KMS-11 (cell line): ENCODE measurements around the gene UNC5CL.
"Not testable (repeated sequence)": the region's sequence is repeated elsewhere in the genome, so short reads cannot be mapped to it uniquely, and the experiment has no call there.

Experiments
- H2AFZ ChIP-seq: fragments of 200-600 bp; sonication (generic); 2 replicates; pipeline ENCODE4 v1.6.1; 2016; ENCODE audit warnings: antibody characterized with exemption, mixed run types, low read depth
- H3K27ac ChIP-seq: fragments of 200-600 bp; sonication (generic); 2 replicates; pipeline ENCODE4 v1.6.1; 2016; ENCODE audit warnings: mild to moderate bottlenecking, mixed run types
- H3K27me3 ChIP-seq: fragments of 200-600 bp; sonication (generic); 2 replicates; pipeline ENCODE4 v1.6.1; 2017; ENCODE audit warnings: mild to moderate bottlenecking, low read depth, mixed run types, moderate library complexity; ENCODE audit not compliant: insufficient read depth
- H3K36me3 ChIP-seq: fragments of 200-600 bp; sonication (generic); 2 replicates; pipeline ENCODE4 v1.6.1; 2017; ENCODE audit warnings: mild to moderate bottlenecking, mixed run types; ENCODE audit not compliant: insufficient read depth
- H3K4me1 ChIP-seq: fragments of 200-600 bp; sonication (generic); 2 replicates; pipeline ENCODE4 v1.6.1; 2016; ENCODE audit warnings: mild to moderate bottlenecking, low read depth, mixed run types; ENCODE audit not compliant: poor library complexity, severe bottlenecking
- H3K4me2 ChIP-seq: fragments of 200-600 bp; sonication (generic); 2 replicates; pipeline ENCODE4 v1.7.0; 2016; ENCODE audit warnings: mild to moderate bottlenecking, mixed run types
- H3K4me3 ChIP-seq: fragments of 200-600 bp; sonication (generic); IDR thresholded peaks from 2 replicates; pipeline ENCODE4 v1.6.1; 2017; ENCODE audit warnings: low read depth, low read length, mixed read lengths; ENCODE audit not compliant: insufficient read depth
- H3K79me2 ChIP-seq: fragments of 200-600 bp; sonication (generic); 2 replicates; pipeline ENCODE4 v1.6.1; 2016; ENCODE audit warnings: low read depth, mixed run types; ENCODE audit not compliant: insufficient read depth
- H3K9ac ChIP-seq: fragments of 200-600 bp; sonication (generic); 2 replicates; pipeline ENCODE4 v1.6.1; 2016; ENCODE audit warnings: mild to moderate bottlenecking, mixed run types
- H4K20me1 ChIP-seq: fragments of 200-600 bp; sonication (generic); 2 replicates; pipeline ENCODE4 v1.6.1; 2016; ENCODE audit warnings: mild to moderate bottlenecking, mixed run types; ENCODE audit not compliant: insufficient read depth
- CTCF ChIP-seq: fragments of 200-600 bp; sonication (generic); conservative IDR thresholded peaks from 2 replicates; pipeline ENCODE4 v1.6.1; 2017; ENCODE audit warnings: low read depth, mild to moderate bottlenecking, antibody characterized with exemption, low read length, moderate library complexity, mixed read lengths

The UNC5CL gene

DNA sequence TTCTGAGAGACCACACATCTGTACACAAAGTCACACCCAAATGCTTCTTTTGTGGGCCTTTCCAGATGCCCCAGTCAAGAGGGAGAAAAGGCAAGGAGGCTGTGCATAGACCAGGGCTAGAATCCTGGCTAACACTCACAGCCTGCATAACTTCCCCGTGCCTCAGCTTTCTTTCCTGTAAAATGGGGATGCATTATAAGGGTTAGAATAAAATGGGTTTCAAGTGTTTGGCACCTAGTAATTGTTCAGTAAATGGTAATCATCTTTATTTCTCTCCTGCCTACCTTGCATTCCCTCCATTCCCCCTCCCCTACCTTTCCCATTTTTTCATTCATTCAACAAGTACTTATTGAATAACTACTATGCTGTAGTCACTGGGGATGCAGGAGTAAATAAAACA lies 29.4 kb downstream of the UNC5CL start:
- Histone ChIP-seq H3K9ac (no peak overlapping the region), H3K79me2 (no peaks in the 10 kb centered on the region), H4K20me1 (no peaks in the 10 kb centered on the region), H3K36me3 (no peaks in the 10 kb centered on the region), H3K4me2 (no peak overlapping the region), H3K27ac (no peak overlapping the region), H2AFZ (no peak overlapping the region), H3K4me3 (no peak overlapping the region), H3K27me3 (no peaks in the 10 kb centered on the region), H3K4me1 (no peaks in the 10 kb centered on the region)
- TF ChIP-seq CTCF = no peak

GRCh38 chr6:41008011-41008410 lies 31.0 kb downstream of the UNC5CL start:
- TF ChIP-seq CTCF = no peak
- no peak overlapping the region for H2AFZ ChIP-seq
- H3K4me3 ChIP-seq = no peak overlapping the region
- H3K4me1 ChIP-seq = no peaks in the 10 kb centered on the region
- H4K20me1 ChIP-seq = no peaks in the 10 kb centered on the region
- no peak overlapping the region for H3K27ac ChIP-seq
- no peaks in the 10 kb centered on the region for H3K36me3 ChIP-seq
- H3K79me2 ChIP-seq = no peaks in the 10 kb centered on the region
- H3K9ac ChIP-seq = no peak overlapping the region
- no peaks in the 10 kb centered on the region for H3K27me3 ChIP-seq
- H3K4me2 ChIP-seq = no peak overlapping the region

DNA sequence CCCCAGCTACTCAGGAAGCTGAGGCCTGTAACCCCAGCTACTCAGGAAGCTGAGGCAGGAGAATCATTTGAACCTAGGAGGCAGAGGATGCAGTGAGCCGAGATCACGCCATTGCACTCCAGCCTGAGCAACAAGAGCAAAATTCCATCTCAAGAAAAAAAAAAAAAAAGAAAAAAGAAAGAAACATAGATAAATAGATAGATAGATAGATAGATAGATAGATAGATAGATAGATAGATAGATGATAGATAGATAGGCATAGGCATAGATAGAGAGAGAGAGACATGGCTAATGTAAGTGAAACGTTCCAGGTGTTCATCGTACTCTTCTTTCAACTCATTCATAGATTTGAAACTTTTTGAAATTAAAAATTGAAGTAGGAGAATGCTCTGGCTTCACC lies 32.0 kb downstream of the UNC5CL start:
- H3K4me1 ChIP-seq, H3K36me3 ChIP-seq, H3K27ac ChIP-seq, H3K79me2 ChIP-seq, H3K4me2 ChIP-seq, H3K4me3 ChIP-seq, H3K27me3 ChIP-seq, H4K20me1 ChIP-seq, H3K9ac ChIP-seq, H2AFZ ChIP-seq: not testable (repeated sequence)

DNA sequence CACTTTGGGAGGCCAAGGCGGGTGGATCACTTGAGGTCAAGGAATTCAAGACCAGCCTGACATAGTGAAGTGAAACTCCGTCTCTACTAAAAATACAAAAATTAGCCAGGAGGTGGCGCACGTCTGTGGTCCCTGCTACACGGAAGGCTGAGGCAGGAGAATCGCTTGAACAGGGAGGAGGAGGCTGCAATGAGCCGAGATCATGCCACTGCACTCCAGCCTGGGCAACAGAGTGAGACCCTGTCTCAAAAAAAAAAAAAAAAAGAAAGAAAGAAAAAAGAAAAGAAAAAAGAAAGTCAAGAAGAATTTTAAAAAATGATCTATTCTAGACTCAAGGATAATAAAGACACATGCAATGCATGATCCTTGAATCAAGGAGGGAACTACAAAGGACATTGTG lies 32.8 kb downstream of the UNC5CL start:
- not testable (repeated sequence) for H2AFZ ChIP-seq, H3K36me3 ChIP-seq, H3K27ac ChIP-seq, H3K9ac ChIP-seq, H3K4me2 ChIP-seq, H4K20me1 ChIP-seq, H3K4me1 ChIP-seq, H3K79me2 ChIP-seq, H3K27me3 ChIP-seq, H3K4me3 ChIP-seq
- TF ChIP-seq CTCF = peak; percentile 53

- H3K36me3 ChIP-seq = no peaks in the 10 kb centered on the region
- no peak overlapping the region for H3K4me3 ChIP-seq
- no peak overlapping the region for H3K27ac ChIP-seq
- H3K9ac ChIP-seq = no peak overlapping the region
- H3K27me3 ChIP-seq = no peaks in the 10 kb centered on the region
- H3K79me2 ChIP-seq = no peaks in the 10 kb centered on the region
- H2AFZ ChIP-seq = no peak overlapping the region
- no peaks in the 10 kb centered on the region for H4K20me1 ChIP-seq
- no peaks in the 10 kb centered on the region for H3K4me1 ChIP-seq
- H3K4me2 ChIP-seq = no peak overlapping the region
- no peak for TF ChIP-seq CTCF
These were observed 36.9 kb downstream of the UNC5CL start for GRCh38 chr6:41002168-41002567.
